ENCODE data around the gene SLC8A1. TPM values are rescaled to one million over a fixed set of nuclear protein-coding genes. Genes with fewer than 3 reads are reported as not detected.

The SLC8A1 gene
- total RNA-seq, 4 donors from 2014 or later: 1.3 to 3.8 (median 2.4) TPM

DNA sequence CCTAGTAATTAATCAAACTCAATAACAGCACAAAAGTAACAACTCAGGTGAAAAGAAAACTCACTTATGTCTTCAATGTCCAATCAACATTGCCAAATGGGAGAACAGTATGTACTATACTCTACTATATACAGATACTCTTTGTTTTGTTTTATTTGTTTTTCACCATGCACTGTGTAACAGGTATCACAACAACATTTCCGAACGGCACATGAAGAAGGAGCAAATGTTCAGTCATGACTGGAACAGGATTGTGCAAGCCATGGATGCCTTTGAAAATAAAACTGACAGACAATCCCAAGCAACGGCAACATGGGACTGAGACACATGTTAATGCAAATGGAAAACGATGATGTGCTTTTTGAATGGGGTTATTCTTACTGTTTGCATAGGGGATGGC, 337.9 kb downstream of the SLC8A1 start:
- no peak for ATAC-seq
- no peak overlapping the region for H3K27ac ChIP-seq

GRCh38 chr2:40113272-40113968, 338.5 kb downstream of the SLC8A1 start:
- Histone ChIP-seq H3K9me3 (no peaks in the 10 kb centered on the region), H3K4me3 (no peak overlapping the region), H3K27ac (no peak overlapping the region), H3K27me3 (no peaks in the 10 kb centered on the region), H3K36me3 (no peaks in the 10 kb centered on the region), H3K4me1 (no peaks in the 10 kb centered on the region)
- intact Hi-C loops (cut with DNase I; ENCODE audit: low total_unique reads): no loop called here
- in situ Hi-C loops (cut with MboI; ENCODE audit: low sequenced_read_pairs in 4 of 4): no loop called here
- no peak for ATAC-seq
- no peak for DNase-seq
- TF ChIP-seq POLR2A (IDR thresholded peaks at IDR 0.05): no peak
- TF ChIP-seq, protein P1, sequence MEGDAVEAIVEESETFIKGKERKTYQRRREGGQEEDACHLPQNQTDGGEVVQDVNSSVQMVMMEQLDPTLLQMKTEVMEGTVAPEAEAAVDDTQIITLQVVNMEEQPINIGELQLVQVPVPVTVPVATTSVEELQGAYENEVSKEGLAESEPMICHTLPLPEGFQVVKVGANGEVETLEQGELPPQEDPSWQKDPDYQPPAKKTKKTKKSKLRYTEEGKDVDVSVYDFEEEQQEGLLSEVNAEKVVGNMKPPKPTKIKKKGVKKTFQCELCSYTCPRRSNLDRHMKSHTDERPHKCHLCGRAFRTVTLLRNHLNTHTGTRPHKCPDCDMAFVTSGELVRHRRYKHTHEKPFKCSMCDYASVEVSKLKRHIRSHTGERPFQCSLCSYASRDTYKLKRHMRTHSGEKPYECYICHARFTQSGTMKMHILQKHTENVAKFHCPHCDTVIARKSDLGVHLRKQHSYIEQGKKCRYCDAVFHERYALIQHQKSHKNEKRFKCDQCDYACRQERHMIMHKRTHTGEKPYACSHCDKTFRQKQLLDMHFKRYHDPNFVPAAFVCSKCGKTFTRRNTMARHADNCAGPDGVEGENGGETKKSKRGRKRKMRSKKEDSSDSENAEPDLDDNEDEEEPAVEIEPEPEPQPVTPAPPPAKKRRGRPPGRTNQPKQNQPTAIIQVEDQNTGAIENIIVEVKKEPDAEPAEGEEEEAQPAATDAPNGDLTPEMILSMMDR (IDR thresholded peaks at IDR 0.05 in 4 of 5, conservative IDR thresholded peaks at IDR 0.05 in 1 of 5): no peak

More for the DNA sequence above, 337.9 kb downstream of the SLC8A1 start:
- no peaks in the 10 kb centered on the region for H3K27me3 ChIP-seq
- H3K9me3 ChIP-seq: no peaks in the 10 kb centered on the region
- in situ Hi-C loops (cut with MboI; ENCODE audit: low sequenced_read_pairs in 4 of 4): no loop called here
- intact Hi-C loops (cut with DNase I; ENCODE audit: low total_unique reads): no loop called here
- no peak for TF ChIP-seq POLR2A (IDR thresholded peaks at IDR 0.05)
- H3K4me1 ChIP-seq: no peaks in the 10 kb centered on the region
- H3K4me3 ChIP-seq: no peak overlapping the region
- no peaks in the 10 kb centered on the region for H3K36me3 ChIP-seq
- no peak for DNase-seq

- no peak for TF ChIP-seq POLR2A (IDR thresholded peaks at IDR 0.05)
- TF ChIP-seq, protein P1 (IDR thresholded peaks at IDR 0.05 in 4 of 5, conservative IDR thresholded peaks at IDR 0.05 in 1 of 5): no peak
- no peaks in the 10 kb centered on the region for H3K9me3 ChIP-seq
- ATAC-seq: no peak
- no peak overlapping the region for H3K4me3 ChIP-seq
- H3K36me3 ChIP-seq: no peaks in the 10 kb centered on the region
- no peak for DNase-seq
- no peaks in the 10 kb centered on the region for H3K27me3 ChIP-seq
- H3K27ac ChIP-seq: no peak overlapping the region
- intact Hi-C loops (cut with DNase I; ENCODE audit: low total_unique reads): no loop called here
- no peaks in the 10 kb centered on the region for H3K4me1 ChIP-seq
- in situ Hi-C loops (cut with MboI; ENCODE audit: low sequenced_read_pairs in 4 of 4): no loop called here
Measured at GRCh38 chr2:40109381-40109780, 342.5 kb downstream of the SLC8A1 start.

GRCh38 chr2:40108851-40109250, 343.0 kb downstream of the SLC8A1 start:
- intact Hi-C loops (cut with DNase I; ENCODE audit: low total_unique reads) (no loop called here), in situ Hi-C loops (cut with MboI; ENCODE audit: low sequenced_read_pairs in 4 of 4) (no loop called here)
- DNase-seq (no peak), ATAC-seq (no peak)
- TF ChIP-seq, protein P1 (IDR thresholded peaks at IDR 0.05 in 4 of 5, conservative IDR thresholded peaks at IDR 0.05 in 1 of 5): no peak
- no peak for TF ChIP-seq POLR2A (IDR thresholded peaks at IDR 0.05)
- H3K27me3 ChIP-seq: no peaks in the 10 kb centered on the region
- no peaks in the 10 kb centered on the region for H3K36me3 ChIP-seq
- H3K9me3 ChIP-seq: no peaks in the 10 kb centered on the region
- no peaks in the 10 kb centered on the region for H3K4me1 ChIP-seq
- no peak overlapping the region for H3K4me3 ChIP-seq
- H3K27ac ChIP-seq: no peak overlapping the region

- TF ChIP-seq POLR2A (IDR thresholded peaks at IDR 0.05): no peak
- ATAC-seq (no peak), DNase-seq (no peak)
- H3K4me1 ChIP-seq: no peaks in the 10 kb centered on the region
- in situ Hi-C loops (cut with MboI; ENCODE audit: low sequenced_read_pairs in 4 of 4) (no loop called here), intact Hi-C loops (cut with DNase I; ENCODE audit: low total_unique reads) (no loop called here)
- H3K9me3 ChIP-seq: no peaks in the 10 kb centered on the region
- no peaks in the 10 kb centered on the region for H3K36me3 ChIP-seq
- H3K27ac ChIP-seq: no peak overlapping the region
- H3K4me3 ChIP-seq: no peak overlapping the region
- no peaks in the 10 kb centered on the region for H3K27me3 ChIP-seq
Measured at GRCh38 chr2:40106061-40106460, 345.8 kb downstream of the SLC8A1 start.

DNA sequence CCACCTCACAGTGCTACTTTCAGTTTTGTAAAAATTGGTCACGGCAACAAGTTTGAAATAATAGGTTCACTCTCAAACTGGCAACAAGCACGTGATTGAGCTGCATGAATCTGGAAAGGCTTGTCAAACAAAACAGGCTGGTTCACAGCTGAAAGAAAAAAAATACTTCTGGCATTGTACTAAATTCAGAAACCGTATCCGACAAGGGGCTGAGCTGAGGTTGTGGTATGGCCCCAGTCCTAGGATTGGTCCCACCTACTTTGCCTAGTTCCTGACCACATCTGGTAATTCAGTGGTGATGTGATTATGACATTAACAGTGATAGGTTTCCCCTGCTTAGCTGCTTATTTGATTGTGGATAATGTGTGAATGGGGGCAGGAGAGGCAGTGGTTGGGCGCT, 346.3 kb downstream of the SLC8A1 start:
- intact Hi-C loops (cut with DNase I; ENCODE audit: low total_unique reads) (no loop called here), in situ Hi-C loops (cut with MboI; ENCODE audit: low sequenced_read_pairs in 4 of 4) (no loop called here)
- DNase-seq (no peak), ATAC-seq (no peak)
- H3K4me3 ChIP-seq: no peak overlapping the region
- H3K27ac ChIP-seq: no peak overlapping the region
- H3K27me3 ChIP-seq: no peaks in the 10 kb centered on the region
- H3K9me3 ChIP-seq: no peaks in the 10 kb centered on the region
- H3K4me1 ChIP-seq: no peaks in the 10 kb centered on the region
- no peaks in the 10 kb centered on the region for H3K36me3 ChIP-seq
- no peak for TF ChIP-seq POLR2A (IDR thresholded peaks at IDR 0.05)
- TF ChIP-seq, protein P1 (IDR thresholded peaks at IDR 0.05 in 4 of 5, conservative IDR thresholded peaks at IDR 0.05 in 1 of 5): no peak
